Measurements from ENCODE around the gene IFNAR1. TPM values are rescaled to one million over a fixed set of nuclear protein-coding genes. Genes with fewer than 3 reads are reported as not detected.

IFNAR1 gene
- total and polyA plus RNA-seq, 4 experiments from 2014 or later, result 52.5 to 64.4 (median 61.3) TPM

GRCh38 chr21:33390479-33390878 lies 65.7 kb downstream of the IFNAR1 start:
- no peak overlapping the region for H3K27ac Mint-ChIP-seq
- POLR2A ChIA-PET (ENCODE audit: partially characterized antibody), result no interaction called here
- no peaks in the 10 kb centered on the region for H3K27me3 ChIP-seq (ENCODE audit: insufficient read depth, low read length)

GRCh38 chr21:33391656-33392055 lies 66.9 kb downstream of the IFNAR1 start:
- no peaks in the 10 kb centered on the region for H3K27me3 ChIP-seq (ENCODE audit: insufficient read depth, low read length)

More at GRCh38 chr21:33390479-33390878, 65.7 kb downstream of the IFNAR1 start:
- H3K27ac ChIP-seq (ENCODE audit: low read depth, low read length), result no peak overlapping the region
- H3K4me1 Mint-ChIP-seq, result peaks cover 2 to 8% (median 5%) of the 10 kb centered on the region in 4 donors
- no peak for DNase-seq
- H3K4me3 ChIP-seq (ENCODE audit: low read length in 2 of 2), result no peak overlapping the region
- CTCF ChIA-PET (ENCODE audit: partially characterized antibody), result interaction anchor here (0.6 kb wide), 1 partner anchor 29 kb away, joined by 3 read pairs; no protein-coding TSS in a partner anchor
- no peaks in the 10 kb centered on the region for H3K36me3 ChIP-seq (ENCODE audit: insufficient read depth, low read length)
- H3K9me3 Mint-ChIP-seq, result no peaks in the 10 kb centered on the region
- H3K27me3 Mint-ChIP-seq, result peaks cover 3% of the 10 kb centered on the region in 2 donors
- no peaks in the 10 kb centered on the region for H3K36me3 Mint-ChIP-seq
- peaks cover 2% of the 10 kb centered on the region for H3K4me1 ChIP-seq (ENCODE audit: insufficient read depth, low read length)
- intact Hi-C loops (cut with micrococcal nuclease), result no loop called here
- no peak overlapping the region for H3K4me3 Mint-ChIP-seq
- H3K9me3 ChIP-seq (ENCODE audit: control insufficient read depth in 1 of 2, low read length in 2 of 2), result no peaks in the 10 kb centered on the region

GRCh38 chr21:33392284-33392985 lies 67.7 kb downstream of the IFNAR1 start:
- H3K27me3 Mint-ChIP-seq, result peaks cover 3 to 4% of the 10 kb centered on the region in 2 donors
- DNase-seq, result no peak
- intact Hi-C loops (cut with micrococcal nuclease), result no loop called here
- H3K27me3 ChIP-seq (ENCODE audit: insufficient read depth, low read length), result no peaks in the 10 kb centered on the region
- H3K9me3 Mint-ChIP-seq, result no peaks in the 10 kb centered on the region
- no peaks in the 10 kb centered on the region for H3K36me3 Mint-ChIP-seq
- H3K36me3 ChIP-seq (ENCODE audit: insufficient read depth, low read length), result no peaks in the 10 kb centered on the region
- peak overlapping the region in 1 of 7 donors; percentile 71 for H3K27ac Mint-ChIP-seq
- H3K4me1 ChIP-seq (ENCODE audit: insufficient read depth, low read length), result no peaks in the 10 kb centered on the region
- no peaks in the 10 kb centered on the region for H3K9me3 ChIP-seq (ENCODE audit: control insufficient read depth in 1 of 2, low read length in 2 of 2)
- no peak overlapping the region for H3K4me3 Mint-ChIP-seq
- no peak overlapping the region for H3K27ac ChIP-seq (ENCODE audit: low read depth, low read length)
- ChIA-PET CTCF (ENCODE audit: partially characterized antibody) (interaction anchor here (0.7 kb wide), 1 partner anchor 217 kb away, joined by 3 read pairs; no protein-coding TSS in a partner anchor), POLR2A (ENCODE audit: partially characterized antibody) (no interaction called here)
- no peak overlapping the region for H3K4me3 ChIP-seq (ENCODE audit: low read length in 2 of 2)
- peaks cover 0 to 2% (median under 1%) of the 10 kb centered on the region in 4 donors for H3K4me1 Mint-ChIP-seq

More at GRCh38 chr21:33391656-33392055, 66.9 kb downstream of the IFNAR1 start:
- no peaks in the 10 kb centered on the region for H3K9me3 Mint-ChIP-seq
- Histone ChIP-seq H3K27ac (ENCODE audit: low read depth, low read length) (no peak overlapping the region), H3K4me3 (ENCODE audit: low read length in 2 of 2) (no peak overlapping the region), H3K9me3 (ENCODE audit: control insufficient read depth in 1 of 2, low read length in 2 of 2) (no peaks in the 10 kb centered on the region), H3K36me3 (ENCODE audit: insufficient read depth, low read length) (no peaks in the 10 kb centered on the region), H3K4me1 (ENCODE audit: insufficient read depth, low read length) (no peaks in the 10 kb centered on the region)
- H3K4me3 Mint-ChIP-seq, result no peak overlapping the region
- peaks cover 3 to 4% of the 10 kb centered on the region in 2 donors for H3K27me3 Mint-ChIP-seq
- H3K27ac Mint-ChIP-seq, result no peak overlapping the region
- no peak for DNase-seq
- ChIA-PET POLR2A (ENCODE audit: partially characterized antibody) (no interaction called here), CTCF (ENCODE audit: partially characterized antibody) (no interaction called here)
- intact Hi-C loops (cut with micrococcal nuclease), result no loop called here
- H3K36me3 Mint-ChIP-seq, result no peaks in the 10 kb centered on the region
- peaks cover 0 to 2% (median under 1%) of the 10 kb centered on the region in 4 donors for H3K4me1 Mint-ChIP-seq

GRCh38 chr21:33393348-33393747 lies 68.6 kb downstream of the IFNAR1 start:
- no peaks in the 10 kb centered on the region for H3K27me3 ChIP-seq (ENCODE audit: insufficient read depth, low read length)
- no peak for DNase-seq
- H3K9me3 Mint-ChIP-seq, result no peaks in the 10 kb centered on the region
- H3K4me1 ChIP-seq (ENCODE audit: insufficient read depth, low read length), result no peaks in the 10 kb centered on the region
- no peak overlapping the region for H3K4me3 ChIP-seq (ENCODE audit: low read length in 2 of 2)
- H3K27ac ChIP-seq (ENCODE audit: low read depth, low read length), result no peak overlapping the region
- intact Hi-C loops (cut with micrococcal nuclease), result no loop called here
- no peaks in the 10 kb centered on the region for H3K36me3 ChIP-seq (ENCODE audit: insufficient read depth, low read length)
- ChIA-PET POLR2A (ENCODE audit: partially characterized antibody) (interaction anchor here (1.4 kb wide), 1 partner anchor 11 kb away, joined by 3 read pairs; no protein-coding TSS in a partner anchor), CTCF (ENCODE audit: partially characterized antibody) (no interaction called here)
- no peaks in the 10 kb centered on the region for H3K36me3 Mint-ChIP-seq
- no peak overlapping the region for H3K27ac Mint-ChIP-seq
- H3K4me1 Mint-ChIP-seq, result peaks cover 0 to 2% (median under 1%) of the 10 kb centered on the region in 4 donors
- no peak overlapping the region for H3K4me3 Mint-ChIP-seq
- H3K27me3 Mint-ChIP-seq, result peaks cover 3 to 4% of the 10 kb centered on the region in 2 donors
- H3K9me3 ChIP-seq (ENCODE audit: control insufficient read depth in 1 of 2, low read length in 2 of 2), result no peaks in the 10 kb centered on the region

DNA sequence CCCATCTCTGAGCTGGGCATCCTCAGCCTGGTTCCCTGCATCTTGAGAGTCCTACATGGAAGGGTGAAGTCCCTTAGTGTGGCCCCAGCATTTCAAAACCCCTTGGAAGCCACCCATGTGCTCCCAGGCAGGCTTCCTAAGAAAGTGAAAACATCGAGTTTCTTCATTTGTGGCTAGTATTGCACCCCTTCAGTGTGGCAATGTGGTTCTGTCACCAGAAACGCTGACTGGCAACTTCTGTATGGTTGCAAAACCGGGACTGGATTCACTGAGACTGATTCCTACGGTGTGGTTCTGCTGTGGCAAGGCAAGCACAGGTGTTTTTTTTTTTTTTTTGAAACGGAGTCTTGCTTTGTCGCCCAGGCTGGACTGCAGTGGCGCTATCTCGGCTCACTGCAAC lies 69.5 kb downstream of the IFNAR1 start:
- Histone ChIP-seq H3K27ac (ENCODE audit: low read depth, low read length) (no peak overlapping the region), H3K27me3 (ENCODE audit: insufficient read depth, low read length) (no peaks in the 10 kb centered on the region), H3K4me3 (ENCODE audit: low read length in 2 of 2) (no peak overlapping the region), H3K4me1 (ENCODE audit: insufficient read depth, low read length) (no peaks in the 10 kb centered on the region), H3K36me3 (ENCODE audit: insufficient read depth, low read length) (no peaks in the 10 kb centered on the region), H3K9me3 (ENCODE audit: control insufficient read depth in 1 of 2, low read length in 2 of 2) (no peaks in the 10 kb centered on the region)
- no peaks in the 10 kb centered on the region for H3K36me3 Mint-ChIP-seq
- H3K4me3 Mint-ChIP-seq, result no peak overlapping the region
- H3K4me1 Mint-ChIP-seq, result peaks cover 0 to 2% (median 0%) of the 10 kb centered on the region in 4 donors
- H3K27me3 Mint-ChIP-seq, result peaks cover 3 to 4% of the 10 kb centered on the region in 2 donors
- CTCF ChIA-PET (ENCODE audit: partially characterized antibody), result interaction anchor here (3.3 kb wide), 1 partner anchor 34 kb away, joined by 13 read pairs; no protein-coding TSS in a partner anchor
- H3K27ac Mint-ChIP-seq, result no peak overlapping the region
- no peaks in the 10 kb centered on the region for H3K9me3 Mint-ChIP-seq
- POLR2A ChIA-PET (ENCODE audit: partially characterized antibody), result interaction anchor here (1.4 kb wide), 1 partner anchor 10 kb away, joined by 3 read pairs; no protein-coding TSS in a partner anchor
- intact Hi-C loops (cut with micrococcal nuclease), result no loop called here
- no peak for DNase-seq

DNA sequence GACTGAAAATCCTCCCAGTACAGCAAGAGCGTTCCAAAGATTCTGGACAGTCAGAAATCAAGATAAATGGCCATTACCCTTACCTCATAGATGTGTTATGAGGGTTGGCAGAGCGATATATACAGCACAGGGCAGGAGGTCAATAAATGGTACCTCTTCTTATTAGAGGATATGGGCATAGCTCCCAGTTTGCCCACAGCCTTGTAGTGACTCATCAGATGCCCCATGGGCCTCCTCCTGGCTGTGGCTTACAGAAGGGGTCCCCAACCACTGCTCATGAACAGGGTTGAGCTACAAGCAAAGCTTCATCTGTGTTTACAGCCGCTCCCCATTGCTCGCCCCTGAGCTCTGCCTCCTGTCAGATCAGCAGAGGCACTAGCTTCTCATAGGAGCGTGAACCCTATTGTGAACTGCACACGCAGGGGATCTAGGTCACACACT lies 71.1 kb downstream of the IFNAR1 start:
- H3K9me3 Mint-ChIP-seq, result no peaks in the 10 kb centered on the region
- Histone ChIP-seq H3K4me3 (ENCODE audit: low read length in 2 of 2) (no peak overlapping the region), H3K4me1 (ENCODE audit: insufficient read depth, low read length) (no peaks in the 10 kb centered on the region), H3K9me3 (ENCODE audit: control insufficient read depth in 1 of 2, low read length in 2 of 2) (no peaks in the 10 kb centered on the region), H3K27ac (ENCODE audit: low read depth, low read length) (no peak overlapping the region), H3K36me3 (ENCODE audit: insufficient read depth, low read length) (no peaks in the 10 kb centered on the region), H3K27me3 (ENCODE audit: insufficient read depth, low read length) (no peaks in the 10 kb centered on the region)
- intact Hi-C loops (cut with micrococcal nuclease), result no loop called here
- no peaks in the 10 kb centered on the region for H3K36me3 Mint-ChIP-seq
- peaks cover 0 to 3% (median 1%) of the 10 kb centered on the region in 4 donors for H3K4me1 Mint-ChIP-seq
- no peak overlapping the region for H3K4me3 Mint-ChIP-seq
- no peak overlapping the region for H3K27ac Mint-ChIP-seq
- no peak for DNase-seq
- H3K27me3 Mint-ChIP-seq, result peaks cover 0 to 4% of the 10 kb centered on the region in 2 donors
- ChIA-PET POLR2A (ENCODE audit: partially characterized antibody) (interaction anchor here (0.7 kb wide), 1 partner anchor 64 kb away, joined by 3 read pairs; no protein-coding TSS in a partner anchor), CTCF (ENCODE audit: partially characterized antibody) (interaction anchor here (0.6 to 3.3 kb wide), 3 partner anchors 10 to 181 kb away, joined by 3 to 13 read pairs (median 4); no protein-coding TSS in a partner anchor)

GRCh38 chr21:33396436-33396835 lies 71.7 kb downstream of the IFNAR1 start:
- ChIA-PET CTCF (ENCODE audit: partially characterized antibody) (interaction anchor here (0.9 to 3.3 kb wide), 3 partner anchors 10 to 49 kb away, joined by 4 to 13 read pairs (median 4); no protein-coding TSS in a partner anchor), POLR2A (ENCODE audit: partially characterized antibody) (no interaction called here)
- H3K27ac ChIP-seq (ENCODE audit: low read depth, low read length), result no peak overlapping the region
- no peaks in the 10 kb centered on the region for H3K27me3 ChIP-seq (ENCODE audit: insufficient read depth, low read length)
- H3K9me3 ChIP-seq (ENCODE audit: control insufficient read depth in 1 of 2, low read length in 2 of 2), result no peaks in the 10 kb centered on the region
- no peaks in the 10 kb centered on the region for H3K9me3 Mint-ChIP-seq
- peaks cover 0 to 3% (median 1%) of the 10 kb centered on the region in 4 donors for H3K4me1 Mint-ChIP-seq
- peaks cover 0 to 4% of the 10 kb centered on the region in 2 donors for H3K27me3 Mint-ChIP-seq
- H3K4me3 Mint-ChIP-seq, result no peak overlapping the region
- no peaks in the 10 kb centered on the region for H3K36me3 Mint-ChIP-seq
- H3K4me1 ChIP-seq (ENCODE audit: insufficient read depth, low read length), result no peaks in the 10 kb centered on the region
- H3K4me3 ChIP-seq (ENCODE audit: low read length in 2 of 2), result no peak overlapping the region
- intact Hi-C loops (cut with micrococcal nuclease), result no loop called here
- H3K27ac Mint-ChIP-seq, result no peak overlapping the region
- DNase-seq, result no peak
- no peaks in the 10 kb centered on the region for H3K36me3 ChIP-seq (ENCODE audit: insufficient read depth, low read length)

Data from CD4-positive, alpha-beta memory T cell (primary cell).